H9 (cell line): ENCODE results near the gene CCN5. TPM values are rescaled to one million over a fixed set of nuclear protein-coding genes. Genes with fewer than 3 reads are reported as not detected.

Experiments
- DNase-seq: peaks from one replicate; pipeline ENCODE4 v3.0.0-alpha.2; 2017
- H2AFZ ChIP-seq: one replicate; pipeline ENCODE4 v1.6.1; 2013; ENCODE audit warnings: mild to moderate bottlenecking, low read length, control low read depth, moderate library complexity
- H2AK5ac ChIP-seq: 2 replicates; pipeline ENCODE4 v1.6.1; 2013; ENCODE audit warnings: low read length, control low read depth, mixed read lengths; ENCODE audit not compliant: insufficient read length
- H2BK120ac ChIP-seq: one replicate; pipeline ENCODE4 v1.6.1; 2013; ENCODE audit warnings: low read depth, mild to moderate bottlenecking, low read length, control low read depth, inconsistent platforms; ENCODE audit not compliant: poor library complexity, severe bottlenecking
- H2BK12ac ChIP-seq: 2 replicates; pipeline ENCODE4 v1.6.1; 2013; ENCODE audit warnings: low read length, control low read depth, mixed read lengths, low read depth; ENCODE audit not compliant: insufficient read length
- H2BK15ac ChIP-seq: 2 replicates; pipeline ENCODE4 v1.6.1; 2013; ENCODE audit warnings: low read depth, low read length, control low read depth
- H2BK20ac ChIP-seq: one replicate; pipeline ENCODE4 v1.6.1; 2013; ENCODE audit warnings: low read depth, mild to moderate bottlenecking, low read length, control low read depth, inconsistent platforms; ENCODE audit not compliant: poor library complexity, severe bottlenecking
- H2BK5ac ChIP-seq: 2 replicates; pipeline ENCODE4 v1.6.1; 2013; ENCODE audit warnings: low read length, control low read depth, mixed read lengths; ENCODE audit not compliant: insufficient read length
- H3K14ac ChIP-seq: 2 replicates; pipeline ENCODE4 v1.6.1; 2013; ENCODE audit warnings: low read length, control low read depth; ENCODE audit not compliant: insufficient read depth
- H3K18ac ChIP-seq: 2 replicates; pipeline ENCODE4 v1.6.1; 2013; ENCODE audit warnings: low read depth, mild to moderate bottlenecking, mixed read lengths, low read length, control low read depth; ENCODE audit not compliant: insufficient read length
- H3K23ac ChIP-seq: 2 replicates; pipeline ENCODE4 v1.6.1; 2013; ENCODE audit warnings: low read length, control low read depth, mixed read lengths, low read depth; ENCODE audit not compliant: insufficient read length
- H3K23me2 ChIP-seq: 2 replicates; pipeline ENCODE4 v1.6.1; 2013; ENCODE audit warnings: low read depth, mild to moderate bottlenecking, mixed read lengths, low read length, control low read depth; ENCODE audit not compliant: insufficient read length, poor library complexity, severe bottlenecking
- H3K27ac ChIP-seq: 2 replicates; pipeline ENCODE4 v1.5.1; 2013; ENCODE audit warnings: low read length, control low read depth, mixed read lengths, low read depth; ENCODE audit not compliant: insufficient read length
- H3K27me3 ChIP-seq: 2 replicates; pipeline ENCODE4 v1.6.1; 2013; ENCODE audit warnings: low read length, control low read depth, inconsistent platforms; ENCODE audit not compliant: insufficient read depth
- H3K4ac ChIP-seq: 2 replicates; pipeline ENCODE4 v1.6.1; 2013; ENCODE audit warnings: low read depth, mild to moderate bottlenecking, control low read depth, inconsistent platforms, low read length, moderate library complexity
- H3K4me1 ChIP-seq: 2 replicates; pipeline ENCODE4 v1.6.1; 2013; ENCODE audit warnings: low read length, control low read depth, inconsistent platforms; ENCODE audit not compliant: insufficient read depth
- H3K4me2 ChIP-seq: 2 replicates; pipeline ENCODE4 v1.6.1; 2013; ENCODE audit warnings: low read length, control low read depth, mixed read lengths; ENCODE audit not compliant: insufficient read length, insufficient read depth
- H3K56ac ChIP-seq: 2 replicates; pipeline ENCODE4 v1.6.1; 2013; ENCODE audit warnings: low read depth, mild to moderate bottlenecking, mixed read lengths, low read length, control low read depth; ENCODE audit not compliant: insufficient read length
- H3K79me1 ChIP-seq: 2 replicates; pipeline ENCODE4 v1.6.1; 2013; ENCODE audit warnings: low read depth, mild to moderate bottlenecking, moderate library complexity, low read length, control low read depth, inconsistent platforms; ENCODE audit not compliant: insufficient read depth, poor library complexity, severe bottlenecking
- H3K79me2 ChIP-seq: 2 replicates; pipeline ENCODE4 v1.6.1; 2013; ENCODE audit warnings: low read length, control low read depth, inconsistent platforms; ENCODE audit not compliant: insufficient read depth
- H3K9ac ChIP-seq: 2 replicates; pipeline ENCODE4 v1.6.1; 2013; ENCODE audit warnings: low read length, control low read depth, mixed read lengths; ENCODE audit not compliant: insufficient read length; ENCODE audit errors: extremely low read depth
- H3K9me3 ChIP-seq: one replicate; pipeline ENCODE4 v1.6.1; 2013; ENCODE audit warnings: low read depth, low read length, inconsistent platforms; ENCODE audit not compliant: control insufficient read depth
- H3T11ph ChIP-seq: one replicate; pipeline ENCODE4 v1.6.1; 2013; ENCODE audit warnings: mild to moderate bottlenecking, low read length, control low read depth, inconsistent platforms
- H4K20me1 ChIP-seq: one replicate; pipeline ENCODE4 v1.6.1; 2013; ENCODE audit not compliant: control insufficient read depth, insufficient read length, insufficient read depth
- H4K5ac ChIP-seq: 2 replicates; pipeline ENCODE4 v1.6.1; 2013; ENCODE audit warnings: low read depth, mild to moderate bottlenecking, mixed read lengths, low read length, control low read depth; ENCODE audit not compliant: insufficient read length
- H4K8ac ChIP-seq: replicated peaks from 2 replicates; pipeline ENCODE4 v1.6.1; 2013; ENCODE audit warnings: low read length, control low read depth, mixed read lengths, low read depth; ENCODE audit not compliant: insufficient read length
- H4K91ac ChIP-seq: 2 replicates; pipeline ENCODE4 v1.6.1; 2013; ENCODE audit warnings: low read depth, mild to moderate bottlenecking, moderate library complexity, mixed read lengths, low read length, control low read depth; ENCODE audit not compliant: insufficient read length
- H3K27ac Mint-ChIP-seq, 3 experiments: 2 replicates in 2 of 3; 3 replicates in 1 of 3; pipeline ENCODE4 v1.8.0; 2020 to 2021; ENCODE audit warnings: mixed read lengths in 3 of 3, mild to moderate bottlenecking in 1 of 3, moderate library complexity in 1 of 3
- H3K27me3 Mint-ChIP-seq: 2 replicates; pipeline ENCODE4 v1.8.0; 2021; ENCODE audit warnings: low read depth, mild to moderate bottlenecking, moderate library complexity, mixed read lengths
- H3K36me3 Mint-ChIP-seq, 3 experiments: 2 replicates in 2 of 3; 3 replicates in 1 of 3; pipeline ENCODE4 v1.8.0; 2020 to 2021; ENCODE audit warnings: low read depth in 3 of 3, mixed read lengths in 3 of 3; ENCODE audit not compliant: insufficient read depth in 1 of 3
- H3K4me1 Mint-ChIP-seq, 2 experiments: 2 replicates each; pipeline ENCODE4 v1.8.0; 2020; ENCODE audit warnings: mixed read lengths in 2 of 2
- H3K4me3 Mint-ChIP-seq, 2 experiments: 2 replicates in 1 of 2; 3 replicates in 1 of 2; pipeline ENCODE4 v1.8.0; 2020 to 2021; ENCODE audit warnings: mild to moderate bottlenecking in 2 of 2, mixed read lengths in 2 of 2, moderate library complexity in 1 of 2
- H3K9me3 Mint-ChIP-seq, 2 experiments: 2 replicates in 1 of 2; 3 replicates in 1 of 2; pipeline ENCODE4 v1.8.0; 2020; ENCODE audit warnings: mild to moderate bottlenecking in 2 of 2, mixed read lengths in 2 of 2, moderate library complexity in 1 of 2
- WGBS: extraction: QIAGEN DNeasy Blood & Tissue Kit; methylation state at CpG from one replicate; pipeline ENCODE4 v1.1.7; 2013; ENCODE audit warnings: missing lambda C conversion rate, low lambda C conversion rate, mixed read lengths; ENCODE audit not compliant: insufficient read length; ENCODE audit errors: extremely low coverage; 5-methylcytosine and 5-hydroxymethylcytosine counted together
- total RNA-seq: library from RNA; stranded (reverse); gene quantifications from 2 replicates; pipeline ENCODE4 v1.2.1, GENCODE V29; 2021
- TF ChIP-seq, protein P1 (sequence below): fragments of 200-600 bp; sonication (generic); conservative IDR thresholded peaks from 3 replicates; pipeline ENCODE4 v1.8.0; 2021; ENCODE audit warnings: antibody characterized with exemption, mild to moderate bottlenecking

CCN5 gene
- total RNA-seq, 1 experiment from 2014 or later = not detected

DNA sequence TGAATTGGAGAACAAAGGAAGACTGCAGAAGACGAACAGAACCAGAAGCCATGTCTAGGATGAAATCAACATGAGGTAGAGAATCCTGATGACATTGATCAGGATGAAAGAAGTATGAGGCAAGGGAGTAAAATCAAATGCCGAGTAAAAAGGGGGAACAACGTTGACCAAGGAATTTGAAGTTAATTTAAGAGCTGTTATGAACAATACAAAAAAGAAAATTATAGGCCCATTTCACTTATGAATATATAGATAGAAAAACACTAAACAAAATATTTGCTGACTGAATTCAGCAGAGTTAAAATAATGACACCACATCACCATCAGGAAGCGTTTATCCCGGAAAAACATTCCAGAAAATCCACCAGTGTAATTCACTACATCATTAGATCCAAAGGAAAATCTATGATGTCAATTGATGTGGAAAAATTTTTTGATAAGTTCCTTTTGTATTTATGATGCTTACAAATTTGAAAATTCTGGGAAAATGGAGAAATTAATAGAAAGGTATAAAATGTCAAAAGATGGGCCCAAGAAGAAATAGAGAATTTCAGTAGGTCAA lies 8.1 kb upstream of the CCN5 start:
- peaks cover 0 to 13% of the 10 kb centered on the region in 2 experiments; a peak in 3 of 4 replicates for H3K4me1 Mint-ChIP-seq
- no peak overlapping the region for H3K27ac Mint-ChIP-seq
- Histone ChIP-seq H2BK20ac (no peak overlapping the region), H3K4ac (no peak overlapping the region), H3T11ph (no peak overlapping the region), H3K9ac (no peak overlapping the region), H2BK15ac (no peak overlapping the region), H3K56ac (no peak overlapping the region), H2BK12ac (no peak overlapping the region), H3K18ac (no peak overlapping the region), H2BK120ac (no peak overlapping the region), H3K14ac (no peak overlapping the region), H3K23me2 (no peaks in the 10 kb centered on the region), H4K20me1 (no peaks in the 10 kb centered on the region), H4K5ac (no peak overlapping the region), H3K4me2 (no peak overlapping the region), H3K9me3 (no peaks in the 10 kb centered on the region), H2AFZ (no peak overlapping the region), H4K91ac (no peak overlapping the region), H2BK5ac (no peak overlapping the region), H4K8ac (no peak overlapping the region), H3K23ac (no peak overlapping the region), H3K4me1 (no peaks in the 10 kb centered on the region), H3K27ac (no peak overlapping the region), H3K79me2 (no peaks in the 10 kb centered on the region), H3K27me3 (no peaks in the 10 kb centered on the region), H2AK5ac (no peak overlapping the region), H3K79me1 (no peaks in the 10 kb centered on the region)
- DNase-seq = no peak
- H3K4me3 Mint-ChIP-seq = no peak overlapping the region
- no peaks in the 10 kb centered on the region; a peak in 1 of 7 replicates for H3K36me3 Mint-ChIP-seq
- H3K27me3 Mint-ChIP-seq = no peaks in the 10 kb centered on the region; the same call in 1 of the 2 replicates
- no CpG with 5 or more reads among the region's 5 CpGs for WGBS
- no peaks in the 10 kb centered on the region for H3K9me3 Mint-ChIP-seq
- TF ChIP-seq, protein P1, sequence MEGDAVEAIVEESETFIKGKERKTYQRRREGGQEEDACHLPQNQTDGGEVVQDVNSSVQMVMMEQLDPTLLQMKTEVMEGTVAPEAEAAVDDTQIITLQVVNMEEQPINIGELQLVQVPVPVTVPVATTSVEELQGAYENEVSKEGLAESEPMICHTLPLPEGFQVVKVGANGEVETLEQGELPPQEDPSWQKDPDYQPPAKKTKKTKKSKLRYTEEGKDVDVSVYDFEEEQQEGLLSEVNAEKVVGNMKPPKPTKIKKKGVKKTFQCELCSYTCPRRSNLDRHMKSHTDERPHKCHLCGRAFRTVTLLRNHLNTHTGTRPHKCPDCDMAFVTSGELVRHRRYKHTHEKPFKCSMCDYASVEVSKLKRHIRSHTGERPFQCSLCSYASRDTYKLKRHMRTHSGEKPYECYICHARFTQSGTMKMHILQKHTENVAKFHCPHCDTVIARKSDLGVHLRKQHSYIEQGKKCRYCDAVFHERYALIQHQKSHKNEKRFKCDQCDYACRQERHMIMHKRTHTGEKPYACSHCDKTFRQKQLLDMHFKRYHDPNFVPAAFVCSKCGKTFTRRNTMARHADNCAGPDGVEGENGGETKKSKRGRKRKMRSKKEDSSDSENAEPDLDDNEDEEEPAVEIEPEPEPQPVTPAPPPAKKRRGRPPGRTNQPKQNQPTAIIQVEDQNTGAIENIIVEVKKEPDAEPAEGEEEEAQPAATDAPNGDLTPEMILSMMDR = no peak
